ENCODE results near the gene C19orf38. TPM values are rescaled to one million over a fixed set of nuclear protein-coding genes. Genes with fewer than 3 reads are reported as not detected.

The C19orf38 gene
- total RNA-seq, 1 experiment from 2014 or later: not detected

DNA sequence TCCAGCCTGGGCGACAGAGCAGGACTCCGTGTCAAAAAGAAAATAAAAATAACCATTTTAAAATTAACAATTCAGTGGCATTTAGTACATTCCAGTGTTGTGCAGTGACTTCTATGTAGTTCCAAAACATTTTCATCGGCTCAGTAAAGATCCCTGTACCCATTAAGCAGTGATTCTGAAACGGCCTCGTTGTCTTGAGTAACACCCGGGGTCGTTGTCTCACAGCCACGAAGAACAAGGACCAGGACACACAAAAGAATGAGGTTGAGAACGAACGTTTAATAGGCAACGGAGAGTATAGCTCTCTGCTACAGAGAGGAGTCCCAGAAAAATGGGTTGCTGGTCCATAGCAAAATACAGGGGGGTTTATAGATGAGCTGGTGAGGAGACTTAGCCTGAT is 9.8 kb upstream of the C19orf38 start (continued):
- no peak for TF ChIP-seq ZNF532 (CRISPR knock-in tag; IDR thresholded peaks at IDR 0.05; ENCODE audit: borderline replicate concordance)
- TF ChIP-seq ZNF671 (CRISPR knock-in tag; IDR thresholded peaks at IDR 0.05): no peak
- no peak for TF ChIP-seq AFF4 (CRISPR knock-in tag; IDR thresholded peaks at IDR 0.05; ENCODE audit: borderline replicate concordance)

- H3K4me3 Mint-ChIP-seq: no peak overlapping the region
- peaks cover 13% of the 10 kb centered on the region for H3K4me1 Mint-ChIP-seq
- H3K27me3 Mint-ChIP-seq (ENCODE audit: low read depth): peaks cover 28% of the 10 kb centered on the region
- DNase-seq (ENCODE audit: low spot score) (no peak), ATAC-seq (no peak)
- no peak overlapping the region for H3K27ac Mint-ChIP-seq
- H3K36me3 Mint-ChIP-seq: peaks cover 4% of the 10 kb centered on the region; the same call in 1 of the 2 replicates
- TF ChIP-seq GTF2I (CRISPR knock-in tag; conservative IDR thresholded peaks at IDR 0.05) (no peak), SP1 (CRISPR knock-in tag; conservative IDR thresholded peaks at IDR 0.05) (no peak), ZNF121 (CRISPR knock-in tag; IDR thresholded peaks at IDR 0.05) (no peak), ESRRA (CRISPR knock-in tag; IDR thresholded peaks at IDR 0.05; ENCODE audit: borderline replicate concordance) (no peak), PRDM15 (CRISPR knock-in tag; IDR thresholded peaks at IDR 0.05) (no peak), FOXJ3 (CRISPR knock-in tag; IDR thresholded peaks at IDR 0.05; ENCODE audit: borderline replicate concordance) (no peak), NR2C2 (CRISPR knock-in tag; IDR thresholded peaks at IDR 0.05) (no peak)
- TF ChIP-seq, protein P1, sequence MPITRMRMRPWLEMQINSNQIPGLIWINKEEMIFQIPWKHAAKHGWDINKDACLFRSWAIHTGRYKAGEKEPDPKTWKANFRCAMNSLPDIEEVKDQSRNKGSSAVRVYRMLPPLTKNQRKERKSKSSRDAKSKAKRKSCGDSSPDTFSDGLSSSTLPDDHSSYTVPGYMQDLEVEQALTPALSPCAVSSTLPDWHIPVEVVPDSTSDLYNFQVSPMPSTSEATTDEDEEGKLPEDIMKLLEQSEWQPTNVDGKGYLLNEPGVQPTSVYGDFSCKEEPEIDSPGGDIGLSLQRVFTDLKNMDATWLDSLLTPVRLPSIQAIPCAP (CRISPR knock-in tag; IDR thresholded peaks at IDR 0.05): no peak
- POLR2A ChIA-PET: interaction anchor here (0.7 kb wide), 2 partner anchors 31 to 111 kb away, joined by 3 to 5 read pairs; no protein-coding TSS in a partner anchor
- CTCF ChIA-PET: interaction anchor here (0.8 to 8.0 kb wide), 5 partner anchors 17 to 195 kb away, joined by 4 to 135 read pairs (median 9); no protein-coding TSS in a partner anchor
- peaks cover 29% of the 10 kb centered on the region for H3K9me3 Mint-ChIP-seq
Measured at GRCh38 chr19:10839114-10840050, 8.8 kb upstream of the C19orf38 start.

Measured in WTC11 (cell line).